ENCODE measurements around the gene CHST8.

DNA sequence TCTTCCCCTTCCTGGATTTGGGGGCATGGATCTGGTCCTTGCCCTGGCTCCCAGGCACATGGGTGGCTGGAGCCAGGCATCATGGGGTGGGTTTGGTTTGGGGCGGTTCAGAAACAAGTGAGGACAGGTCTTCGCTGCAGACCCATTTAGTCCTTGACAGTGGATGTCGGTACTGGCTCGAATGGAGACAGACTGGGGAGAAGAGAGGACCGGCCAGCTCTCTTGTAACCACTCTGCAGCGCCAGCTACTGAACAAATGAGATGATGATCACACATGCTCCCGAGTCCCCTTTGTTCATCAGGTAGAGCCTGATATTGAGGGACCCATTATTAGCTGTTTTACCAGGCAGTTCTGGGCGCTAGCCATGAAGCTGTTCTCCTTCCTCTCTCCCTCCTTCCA is 64.5 kb downstream of the CHST8 start:
- TF ChIP-seq, protein P1, sequence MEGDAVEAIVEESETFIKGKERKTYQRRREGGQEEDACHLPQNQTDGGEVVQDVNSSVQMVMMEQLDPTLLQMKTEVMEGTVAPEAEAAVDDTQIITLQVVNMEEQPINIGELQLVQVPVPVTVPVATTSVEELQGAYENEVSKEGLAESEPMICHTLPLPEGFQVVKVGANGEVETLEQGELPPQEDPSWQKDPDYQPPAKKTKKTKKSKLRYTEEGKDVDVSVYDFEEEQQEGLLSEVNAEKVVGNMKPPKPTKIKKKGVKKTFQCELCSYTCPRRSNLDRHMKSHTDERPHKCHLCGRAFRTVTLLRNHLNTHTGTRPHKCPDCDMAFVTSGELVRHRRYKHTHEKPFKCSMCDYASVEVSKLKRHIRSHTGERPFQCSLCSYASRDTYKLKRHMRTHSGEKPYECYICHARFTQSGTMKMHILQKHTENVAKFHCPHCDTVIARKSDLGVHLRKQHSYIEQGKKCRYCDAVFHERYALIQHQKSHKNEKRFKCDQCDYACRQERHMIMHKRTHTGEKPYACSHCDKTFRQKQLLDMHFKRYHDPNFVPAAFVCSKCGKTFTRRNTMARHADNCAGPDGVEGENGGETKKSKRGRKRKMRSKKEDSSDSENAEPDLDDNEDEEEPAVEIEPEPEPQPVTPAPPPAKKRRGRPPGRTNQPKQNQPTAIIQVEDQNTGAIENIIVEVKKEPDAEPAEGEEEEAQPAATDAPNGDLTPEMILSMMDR (IDR thresholded peaks at IDR 0.05; ENCODE audit: insufficient read depth, low read depth, low read length), result no peak
- no peak for TF ChIP-seq EZH2 (IDR thresholded peaks at IDR 0.05; ENCODE audit: insufficient read depth, low read length)
